WI38 (cell line): ENCODE measurements around the gene TAS2R60.

Source experiments
- H3K4me3 ChIP-seq: 2 replicates; pipeline ENCODE4 v1.5.1; 2011; ENCODE audit warnings: low read depth, mild to moderate bottlenecking, control low read depth, low read length
- TF ChIP-seq, protein P1 (sequence below): IDR thresholded peaks from 2 replicates; pipeline ENCODE4 v1.5.1; 2012; ENCODE audit warnings: low read depth, mild to moderate bottlenecking, control low read depth, low read length

Gene TAS2R60

GRCh38 chr7:143406002-143406357 is 37.3 kb upstream of the TAS2R60 start:
- H3K4me3 ChIP-seq = no peak overlapping the region
- TF ChIP-seq, protein P1, sequence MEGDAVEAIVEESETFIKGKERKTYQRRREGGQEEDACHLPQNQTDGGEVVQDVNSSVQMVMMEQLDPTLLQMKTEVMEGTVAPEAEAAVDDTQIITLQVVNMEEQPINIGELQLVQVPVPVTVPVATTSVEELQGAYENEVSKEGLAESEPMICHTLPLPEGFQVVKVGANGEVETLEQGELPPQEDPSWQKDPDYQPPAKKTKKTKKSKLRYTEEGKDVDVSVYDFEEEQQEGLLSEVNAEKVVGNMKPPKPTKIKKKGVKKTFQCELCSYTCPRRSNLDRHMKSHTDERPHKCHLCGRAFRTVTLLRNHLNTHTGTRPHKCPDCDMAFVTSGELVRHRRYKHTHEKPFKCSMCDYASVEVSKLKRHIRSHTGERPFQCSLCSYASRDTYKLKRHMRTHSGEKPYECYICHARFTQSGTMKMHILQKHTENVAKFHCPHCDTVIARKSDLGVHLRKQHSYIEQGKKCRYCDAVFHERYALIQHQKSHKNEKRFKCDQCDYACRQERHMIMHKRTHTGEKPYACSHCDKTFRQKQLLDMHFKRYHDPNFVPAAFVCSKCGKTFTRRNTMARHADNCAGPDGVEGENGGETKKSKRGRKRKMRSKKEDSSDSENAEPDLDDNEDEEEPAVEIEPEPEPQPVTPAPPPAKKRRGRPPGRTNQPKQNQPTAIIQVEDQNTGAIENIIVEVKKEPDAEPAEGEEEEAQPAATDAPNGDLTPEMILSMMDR = no peak

DNA sequence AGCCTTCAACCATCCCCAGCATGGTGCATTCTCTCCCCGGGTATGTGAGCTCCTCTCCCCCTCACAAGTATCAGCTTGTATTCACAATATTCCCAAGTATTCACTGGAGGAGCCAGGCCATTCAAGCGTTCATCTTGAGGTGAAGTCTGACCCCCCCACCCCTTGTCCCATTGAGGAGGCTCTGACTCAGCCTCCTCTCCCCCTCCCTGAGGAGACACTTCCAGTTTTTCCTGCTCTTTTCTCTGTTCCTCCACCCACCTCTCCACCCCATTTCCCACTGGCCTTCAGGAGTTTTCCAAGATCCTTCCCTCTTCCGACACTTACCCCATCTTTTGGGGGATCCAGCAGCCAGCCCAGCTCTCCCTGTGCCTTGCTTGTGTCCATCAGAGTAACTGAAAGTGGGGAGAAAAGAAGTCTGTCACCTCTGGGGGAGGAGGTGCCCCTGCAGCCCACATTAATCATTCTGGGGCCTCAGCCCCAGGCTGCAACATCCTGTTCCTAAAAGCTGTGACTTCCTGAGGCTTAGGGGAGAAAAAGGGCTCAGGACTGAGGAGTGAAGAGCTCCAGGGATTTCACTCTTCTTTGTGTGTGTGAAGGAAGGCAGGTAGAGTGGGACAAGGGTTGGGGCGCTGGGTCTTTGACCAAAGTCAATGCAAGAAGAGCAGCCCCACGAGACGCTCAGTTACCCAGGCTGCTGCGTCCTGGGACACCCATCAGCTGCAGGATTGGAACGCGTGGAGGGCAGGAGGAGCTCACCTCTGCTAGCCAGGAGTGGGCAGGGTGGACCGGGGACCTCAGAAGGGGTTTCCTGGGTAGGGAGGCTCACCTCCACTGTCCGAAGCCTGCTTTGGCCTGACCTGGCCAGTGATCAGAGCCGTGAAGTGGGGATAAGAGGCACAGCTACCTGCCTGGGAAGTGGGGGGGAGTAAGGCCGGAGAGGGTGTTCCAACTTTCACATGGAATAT is 35.7 kb upstream of the TAS2R60 start:
- TF ChIP-seq, protein P1 = no peak
- no peak overlapping the region for H3K4me3 ChIP-seq

- no peak overlapping the region for H3K4me3 ChIP-seq
- TF ChIP-seq, protein P1 = no peak
Measured at GRCh38 chr7:143408252-143408685, 35.0 kb upstream of the TAS2R60 start.

DNA sequence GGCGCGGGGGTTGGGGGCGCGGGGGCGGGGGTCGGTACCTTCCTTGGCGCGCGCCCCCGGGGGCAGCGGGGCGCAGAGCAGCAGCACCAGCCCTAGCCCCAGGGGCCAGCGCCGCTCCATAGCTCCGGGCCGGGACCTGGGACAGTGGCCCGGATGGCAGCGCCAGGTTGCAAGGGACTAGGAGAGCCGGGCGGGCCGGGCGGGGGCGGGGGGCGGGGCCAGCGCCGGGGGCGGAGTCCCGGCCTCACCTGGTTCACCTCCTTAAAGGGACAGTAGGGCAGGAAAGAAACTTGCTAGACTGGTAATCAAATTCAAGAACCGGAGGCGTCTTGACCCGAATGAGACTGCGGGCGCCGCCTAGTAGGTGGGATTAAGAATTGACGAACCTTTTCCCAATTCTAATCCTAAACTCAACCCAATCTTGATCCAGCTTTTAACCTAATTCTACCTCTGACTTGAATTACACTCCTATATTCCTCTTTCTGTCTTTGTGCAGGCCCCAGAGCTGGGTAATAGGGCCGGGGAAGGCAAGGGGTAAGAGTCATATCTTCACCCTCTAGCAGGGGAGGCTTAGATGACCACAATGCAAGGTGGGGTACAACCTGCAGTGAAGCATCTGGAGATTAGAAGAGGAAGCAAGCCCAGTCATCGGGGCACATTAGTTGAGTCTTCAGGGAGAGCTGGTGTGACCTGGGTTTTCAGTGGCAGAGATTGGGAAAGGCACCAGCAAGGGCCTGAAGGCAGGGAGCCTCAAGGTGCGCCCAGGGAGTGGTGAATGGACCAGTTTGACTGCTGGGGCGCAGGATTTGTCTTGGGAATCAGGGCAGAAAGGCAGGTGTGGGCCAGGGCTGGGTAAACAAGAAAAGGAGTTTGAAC is 34.3 kb upstream of the TAS2R60 start, which contains the start of gene EPHA1:
EPHA1 (minus strand) TSS at position 171 of the 876 bp plus-strand sequence; CDS start at position 120, 51 bp downstream.
- no peak within 1 kb of the TSS for H3K4me3 ChIP-seq
- TF ChIP-seq, protein P1 = no peak

- TF ChIP-seq, protein P1 = no peak
- no peak overlapping the region for H3K4me3 ChIP-seq
Measured at GRCh38 chr7:143410521-143411004, 32.7 kb upstream of the TAS2R60 start.

GRCh38 chr7:143411976-143412708 is 31.1 kb upstream of the TAS2R60 start:
- H3K4me3 ChIP-seq = no peak overlapping the region
- TF ChIP-seq, protein P1 = no peak
